Activated CD4-positive, alpha-beta T cell treated with anti-CD3 and anti-CD28 coated beads for 36 hours (primary cell): ENCODE data around the gene DAB1. TPM values are rescaled to one million over a fixed set of nuclear protein-coding genes. Genes with fewer than 3 reads are reported as not detected.
"Not testable (repeated sequence)": the region's sequence is repeated elsewhere in the genome, so short reads cannot be mapped to it uniquely, and the experiment has no call there.

Source experiments
- ATAC-seq: fragments of 200-7000 bp; cut with Tn5 transposase; one replicate; pipeline ENCODE4 v1.10.0; 2021; ENCODE audit warnings: mild to moderate bottlenecking, moderate library complexity
- CTCF ChIA-PET: fragments of 350-600 bp; sonication (Branson Sonifier 250); formaldehyde crosslinking; loops from one replicate; lab custom pipeline; 2021; ENCODE audit warnings: antibody characterized with exemption; lab: Charles Lee
- POLR2A ChIA-PET: fragments of 350-600 bp; sonication (Branson Sonifier 250); formaldehyde crosslinking; loops from one replicate; lab custom pipeline; 2021; ENCODE audit warnings: antibody characterized with exemption, inconsistent platforms; lab: Charles Lee
- DNase-seq: peaks from one replicate; pipeline ENCODE4 v3.0.0-alpha.2; 2020
- H3K27ac Mint-ChIP-seq: one replicate; pipeline ENCODE4 v1.8.0; 2021; ENCODE audit warnings: mixed read lengths
- H3K27me3 Mint-ChIP-seq: one replicate; pipeline ENCODE4 v1.8.0; 2021; ENCODE audit warnings: mixed read lengths
- H3K36me3 Mint-ChIP-seq: one replicate; pipeline ENCODE4 v1.8.0; 2021; ENCODE audit warnings: low read depth, mixed read lengths
- H3K4me1 Mint-ChIP-seq: one replicate; pipeline ENCODE4 v1.8.0; 2021; ENCODE audit warnings: mixed read lengths
- H3K4me3 Mint-ChIP-seq: one replicate; pipeline ENCODE4 v1.8.0; 2021; ENCODE audit warnings: mild to moderate bottlenecking, moderate library complexity, mixed read lengths
- H3K9me3 Mint-ChIP-seq: one replicate; pipeline ENCODE4 v1.8.0; 2021; ENCODE audit warnings: low read depth, mixed read lengths
- intact Hi-C, 2 experiments: fragments of 100-400 bp; cut with DNase I in 1 of 2; cut with micrococcal nuclease in 1 of 2; formaldehyde crosslinking; loops; one replicate each; pipeline versions ENCODE4 v1.14.2 to v1.15.1; 2022 to 2024; cut with DNase I, micrococcal nuclease
- total RNA-seq, 2 experiments: library from RNA; stranded (reverse); gene quantifications; one replicate each; pipeline ENCODE4 v1.2.3, GENCODE V29; 2021

The DAB1 gene
- total RNA-seq, 2 experiments from 2014 or later: 0.11 TPM; not detected in 1

GRCh38 chr1:57101209-57101608, 322.7 kb downstream of the DAB1 start:
- intact Hi-C loops: no loop called here
- ATAC-seq: no peak
- ChIA-PET CTCF (no interaction called here), POLR2A (no interaction called here)
- H3K27me3 Mint-ChIP-seq: peaks cover 2% of the 10 kb centered on the region
- DNase-seq: no peak
- H3K27ac Mint-ChIP-seq: no peak overlapping the region
- H3K36me3 Mint-ChIP-seq: no peaks in the 10 kb centered on the region
- H3K4me3 Mint-ChIP-seq: no peak overlapping the region
- H3K4me1 Mint-ChIP-seq: no peaks in the 10 kb centered on the region
- no peaks in the 10 kb centered on the region for H3K9me3 Mint-ChIP-seq

DNA sequence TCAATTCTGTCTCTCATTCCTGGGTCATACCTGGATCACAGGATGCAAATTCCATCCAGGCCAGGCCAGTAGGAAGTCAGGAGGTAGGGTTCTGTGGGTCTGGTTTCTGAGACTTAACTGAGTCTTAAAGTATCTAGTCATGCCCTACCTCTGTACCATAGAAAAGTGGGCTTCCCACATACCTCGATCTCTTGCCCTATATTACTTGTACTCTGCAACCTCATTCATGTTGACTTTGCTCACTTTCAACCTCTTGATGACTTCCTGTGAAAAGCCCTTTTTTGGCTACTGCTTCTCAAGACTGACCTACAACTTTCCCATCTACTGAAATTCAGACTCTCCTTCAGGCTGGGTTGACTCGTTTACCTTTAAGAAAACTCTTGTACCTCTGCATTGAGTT, 329.1 kb downstream of the DAB1 start:
- ATAC-seq: no peak
- H3K27ac Mint-ChIP-seq: no peak overlapping the region
- no peaks in the 10 kb centered on the region for H3K36me3 Mint-ChIP-seq
- no peak for DNase-seq
- H3K9me3 Mint-ChIP-seq: no peaks in the 10 kb centered on the region
- ChIA-PET POLR2A (no interaction called here), CTCF (no interaction called here)
- intact Hi-C loops: no loop called here
- H3K27me3 Mint-ChIP-seq: no peaks in the 10 kb centered on the region
- H3K4me3 Mint-ChIP-seq: no peak overlapping the region
- H3K4me1 Mint-ChIP-seq: no peaks in the 10 kb centered on the region

DNA sequence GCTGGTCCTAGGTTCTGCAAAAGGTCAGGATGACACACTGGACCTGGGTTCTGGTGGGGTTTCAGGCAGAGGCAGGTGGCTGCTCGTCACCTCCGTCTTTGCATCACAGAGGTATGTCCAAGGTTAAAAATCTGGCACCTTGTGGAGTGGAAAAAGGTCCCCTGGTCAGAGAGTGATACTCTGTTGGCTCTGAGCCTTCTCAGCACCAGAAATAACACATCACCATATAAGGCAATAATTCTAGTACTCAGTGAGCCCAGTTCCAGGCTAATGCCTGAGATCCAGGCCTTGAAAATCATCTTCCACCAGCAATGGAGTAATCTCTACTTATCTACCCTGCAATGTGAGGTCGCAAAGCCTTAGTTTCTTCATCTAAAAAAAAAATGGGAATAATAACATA, 330.7 kb downstream of the DAB1 start:
- DNase-seq (no peak), ATAC-seq (no peak)
- no peaks in the 10 kb centered on the region for H3K36me3 Mint-ChIP-seq
- no peak overlapping the region for H3K27ac Mint-ChIP-seq
- ChIA-PET CTCF (no interaction called here), POLR2A (no interaction called here)
- no peaks in the 10 kb centered on the region for H3K9me3 Mint-ChIP-seq
- no peaks in the 10 kb centered on the region for H3K4me1 Mint-ChIP-seq
- H3K27me3 Mint-ChIP-seq: no peaks in the 10 kb centered on the region
- H3K4me3 Mint-ChIP-seq: no peak overlapping the region
- intact Hi-C loops: no loop called here

DNA sequence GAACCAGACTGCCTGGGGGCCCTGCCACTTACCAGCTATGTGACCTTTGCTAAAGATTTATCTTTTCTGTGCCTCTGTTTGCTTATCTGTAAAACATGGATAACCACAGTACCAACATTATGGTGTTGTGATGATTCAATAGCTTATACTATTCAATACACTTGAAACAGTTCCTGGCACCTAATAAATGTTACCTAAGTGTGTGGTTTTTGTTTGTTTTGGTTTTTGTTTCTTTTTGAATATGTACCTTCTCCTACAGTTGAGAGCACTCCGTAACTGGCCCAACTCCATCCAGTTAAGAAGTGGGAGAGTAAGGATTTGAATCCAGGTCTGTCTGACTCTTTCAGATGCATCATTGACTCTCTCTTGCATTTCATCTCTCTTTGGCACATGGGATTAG, 332.2 kb downstream of the DAB1 start:
- Mint-ChIP-seq H3K9me3 (no peaks in the 10 kb centered on the region), H3K27me3 (no peaks in the 10 kb centered on the region), H3K27ac (no peak overlapping the region), H3K4me1 (no peaks in the 10 kb centered on the region), H3K36me3 (no peaks in the 10 kb centered on the region), H3K4me3 (no peak overlapping the region)
- ATAC-seq (no peak), DNase-seq (no peak)
- CTCF ChIA-PET: interaction anchor here (0.7 kb wide), 1 partner anchor 24 kb away, joined by 3 read pairs; no protein-coding TSS in a partner anchor
- POLR2A ChIA-PET: no interaction called here
- intact Hi-C loops: no loop called here

DNA sequence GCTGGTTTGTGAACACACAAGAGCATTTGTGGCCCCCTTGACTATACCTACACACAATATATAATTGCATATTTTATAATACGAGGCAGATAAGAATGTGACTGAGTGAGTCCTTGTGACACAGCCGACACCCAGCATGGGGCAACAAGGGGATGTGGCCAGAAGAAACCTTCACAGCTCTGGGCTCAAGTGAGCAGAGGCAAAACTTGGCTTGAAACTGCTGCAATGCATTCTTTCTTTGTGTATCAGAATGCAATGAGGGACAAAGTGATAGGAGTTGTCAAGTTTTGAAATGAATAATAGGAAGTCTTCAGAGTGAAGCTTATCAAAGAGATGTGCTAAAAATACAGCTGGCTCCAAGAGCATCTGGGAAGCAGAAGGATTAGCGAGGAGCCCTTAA, 334.0 kb downstream of the DAB1 start:
- Mint-ChIP-seq H3K36me3 (no peaks in the 10 kb centered on the region), H3K27ac (no peak overlapping the region), H3K4me3 (no peak overlapping the region), H3K4me1 (no peaks in the 10 kb centered on the region), H3K9me3 (no peaks in the 10 kb centered on the region), H3K27me3 (no peaks in the 10 kb centered on the region)
- ChIA-PET CTCF (no interaction called here), POLR2A (no interaction called here)
- DNase-seq: no peak
- intact Hi-C loops: no loop called here
- no peak for ATAC-seq

- ChIA-PET CTCF (no interaction called here), POLR2A (no interaction called here)
- no peaks in the 10 kb centered on the region for H3K36me3 Mint-ChIP-seq
- H3K4me3 Mint-ChIP-seq: no peak overlapping the region
- no peak overlapping the region for H3K27ac Mint-ChIP-seq
- DNase-seq (no peak), ATAC-seq (no peak)
- no peaks in the 10 kb centered on the region for H3K4me1 Mint-ChIP-seq
- H3K27me3 Mint-ChIP-seq: no peaks in the 10 kb centered on the region
- H3K9me3 Mint-ChIP-seq: no peaks in the 10 kb centered on the region
- intact Hi-C loops: no loop called here
Measured at GRCh38 chr1:57089221-57089620, 334.6 kb downstream of the DAB1 start.

DNA sequence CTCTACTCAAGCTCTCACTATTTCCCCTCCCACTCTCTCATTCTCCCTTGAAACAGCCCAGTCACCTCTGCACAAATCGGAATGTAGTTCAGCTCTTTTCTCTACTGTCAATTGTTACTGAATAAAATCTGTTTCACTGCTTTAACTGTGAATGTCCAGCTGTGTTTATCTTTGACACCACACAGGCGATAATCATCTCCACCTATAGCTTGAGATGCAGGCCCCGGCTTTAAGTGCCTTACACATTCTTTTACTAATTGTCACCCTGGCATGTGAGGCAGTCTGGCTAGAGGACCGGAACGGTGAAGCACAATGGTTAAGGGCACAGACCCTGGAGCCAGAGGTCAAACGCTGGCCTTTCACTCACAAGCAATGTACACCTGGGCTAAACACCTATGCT, 335.2 kb downstream of the DAB1 start:
- Mint-ChIP-seq H3K4me1 (no peaks in the 10 kb centered on the region), H3K36me3 (no peaks in the 10 kb centered on the region), H3K4me3 (no peak overlapping the region), H3K27ac (no peak overlapping the region), H3K27me3 (no peaks in the 10 kb centered on the region), H3K9me3 (no peaks in the 10 kb centered on the region)
- intact Hi-C loops: no loop called here
- DNase-seq (no peak), ATAC-seq (no peak)
- ChIA-PET CTCF (no interaction called here), POLR2A (no interaction called here)

- H3K4me1 Mint-ChIP-seq, H3K36me3 Mint-ChIP-seq, H3K27me3 Mint-ChIP-seq, POLR2A ChIA-PET, DNase-seq, H3K27ac Mint-ChIP-seq, H3K4me3 Mint-ChIP-seq, H3K9me3 Mint-ChIP-seq, intact Hi-C loops, CTCF ChIA-PET, ATAC-seq: not testable (repeated sequence)
Measured at GRCh38 chr1:57087660-57088059, 336.2 kb downstream of the DAB1 start.

DNA sequence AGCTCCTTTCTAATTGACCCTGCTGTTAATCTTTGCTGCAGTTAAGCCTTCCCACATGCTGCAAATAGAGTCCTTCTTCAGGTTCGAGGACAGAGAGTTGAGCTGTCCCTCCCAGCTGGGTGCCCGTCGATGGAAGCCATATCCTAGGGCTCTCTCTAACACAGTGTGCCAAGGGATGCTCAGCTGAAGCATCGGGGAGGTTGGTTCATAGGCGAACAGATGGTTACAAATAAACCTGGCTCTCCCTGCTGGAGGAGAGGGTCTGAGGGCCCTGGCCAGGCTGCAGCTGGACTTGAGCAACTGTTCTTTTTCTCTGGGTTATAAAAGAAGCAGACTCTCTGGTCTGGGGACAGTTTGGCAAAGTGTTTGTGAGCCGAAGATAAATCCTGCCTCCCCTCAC, 337.7 kb downstream of the DAB1 start:
- no peaks in the 10 kb centered on the region for H3K4me1 Mint-ChIP-seq
- H3K4me3 Mint-ChIP-seq: no peak overlapping the region
- H3K36me3 Mint-ChIP-seq: no peaks in the 10 kb centered on the region
- CTCF ChIA-PET: no interaction called here
- no peak for ATAC-seq
- no peaks in the 10 kb centered on the region for H3K27me3 Mint-ChIP-seq
- H3K9me3 Mint-ChIP-seq: no peaks in the 10 kb centered on the region
- DNase-seq: no peak
- H3K27ac Mint-ChIP-seq: no peak overlapping the region
- intact Hi-C loops: no loop called here
- POLR2A ChIA-PET: no interaction called here

- ChIA-PET CTCF (no interaction called here), POLR2A (interaction anchor here (0.8 kb wide), 1 partner anchor 52 kb away, joined by 3 read pairs; no protein-coding TSS in a partner anchor)
- H3K4me1 Mint-ChIP-seq: no peaks in the 10 kb centered on the region
- intact Hi-C loops: no loop called here
- H3K4me3 Mint-ChIP-seq: no peak overlapping the region
- H3K36me3 Mint-ChIP-seq: no peaks in the 10 kb centered on the region
- H3K27me3 Mint-ChIP-seq: no peaks in the 10 kb centered on the region
- no peak for ATAC-seq
- no peak for DNase-seq
- H3K27ac Mint-ChIP-seq: no peak overlapping the region
- no peaks in the 10 kb centered on the region for H3K9me3 Mint-ChIP-seq
Measured at GRCh38 chr1:57084701-57085100, 339.2 kb downstream of the DAB1 start.

DNA sequence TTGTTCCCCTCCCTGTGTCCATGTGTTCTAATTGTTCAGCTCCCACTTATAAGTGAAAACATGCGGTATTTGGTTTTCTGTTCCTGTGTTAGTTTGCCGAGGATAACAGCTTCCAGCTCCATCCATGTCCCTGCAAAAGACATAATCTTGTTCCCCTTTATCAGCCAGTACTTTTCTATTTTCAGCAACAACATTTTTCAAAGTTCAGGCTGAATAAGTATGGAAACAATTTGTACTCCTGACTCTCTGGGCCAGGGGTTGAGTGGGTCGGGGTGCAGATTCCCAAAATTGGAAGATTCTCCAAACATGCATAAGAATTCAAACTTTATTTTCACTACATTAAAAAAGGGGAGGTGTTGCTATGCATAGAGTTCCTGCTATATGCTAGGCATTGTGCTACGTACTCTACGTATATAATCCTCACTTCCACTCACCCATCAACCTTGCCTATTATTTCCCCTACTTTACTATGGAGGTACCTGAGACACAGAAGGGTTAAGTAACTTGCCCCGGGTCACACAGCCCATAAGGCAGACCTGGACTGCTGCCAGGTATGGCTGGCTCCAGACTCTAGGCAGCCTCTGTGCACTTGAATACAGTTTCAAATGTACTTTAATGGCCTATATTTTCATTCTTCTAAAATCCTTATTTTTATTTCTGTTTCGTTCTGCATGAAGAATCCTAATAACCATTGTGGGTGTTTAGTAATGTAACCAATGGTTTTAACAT, 341.0 kb downstream of the DAB1 start:
- Mint-ChIP-seq H3K4me1 (no peaks in the 10 kb centered on the region), H3K36me3 (no peaks in the 10 kb centered on the region), H3K9me3 (no peaks in the 10 kb centered on the region), H3K4me3 (no peak overlapping the region), H3K27me3 (no peaks in the 10 kb centered on the region), H3K27ac (no peak overlapping the region)
- DNase-seq: no peak
- POLR2A ChIA-PET: no interaction called here
- CTCF ChIA-PET: no interaction called here
- no peak for ATAC-seq
- intact Hi-C loops: no loop called here

GRCh38 chr1:57079454-57080157, 344.3 kb downstream of the DAB1 start:
- Mint-ChIP-seq H3K9me3 (no peaks in the 10 kb centered on the region), H3K27ac (no peak overlapping the region), H3K27me3 (no peaks in the 10 kb centered on the region), H3K4me1 (no peaks in the 10 kb centered on the region), H3K36me3 (no peaks in the 10 kb centered on the region), H3K4me3 (no peak overlapping the region)
- POLR2A ChIA-PET: no interaction called here
- intact Hi-C loops: no loop called here
- no peak for DNase-seq
- no peak for ATAC-seq
- CTCF ChIA-PET: no interaction called here
